OCI-LY7 (cell line): ENCODE data around the gene ZBTB37. TPM values are rescaled to one million over a fixed set of nuclear protein-coding genes. Genes with fewer than 3 reads are reported as not detected.

Experiments used
- BruUV-seq: library from RNA; stranded (reverse); fragments of 400-500 nt; replicated peaks from 2 replicates; lab custom pipeline; 2021; lab: Mats Ljungman, UMichigan
- CTCF ChIA-PET: fragments of 300-600 bp; sonication (Branson Sonifier 250); formaldehyde crosslinking; loops from one replicate; lab custom pipeline; 2022; ENCODE audit warnings: antibody characterized with exemption; ENCODE audit not compliant: unreplicated experiment; lab: Charles Lee
- POLR2A ChIA-PET: fragments of 300-600 bp; sonication (Branson Sonifier 250); formaldehyde crosslinking; loops from one replicate; lab custom pipeline; 2022; ENCODE audit warnings: antibody characterized with exemption; lab: Charles Lee
- DNase-seq: peaks from one replicate; pipeline ENCODE4 v3.0.0-alpha.2; 2015; ENCODE audit warnings: low spot score
- H2AFZ ChIP-seq: fragments of 200-600 bp; sonication (generic), shearing (Covaris generic); 2 replicates; pipeline ENCODE4 v1.6.1; 2014; ENCODE audit warnings: mild to moderate bottlenecking, antibody characterized with exemption, low read length, moderate library complexity
- H3K27ac ChIP-seq: fragments of 200-600 bp; sonication (generic); 2 replicates; pipeline ENCODE4 v1.5.1; 2014; ENCODE audit warnings: mixed run types, low read depth, mild to moderate bottlenecking, moderate library complexity, low read length, inconsistent platforms; ENCODE audit not compliant: poor library complexity, severe bottlenecking
- H3K36me3 ChIP-seq: fragments of 200-600 bp; sonication (generic); 2 replicates; pipeline ENCODE4 v1.6.1; 2014; ENCODE audit warnings: mild to moderate bottlenecking, antibody characterized with exemption, low read length, moderate library complexity, mixed read lengths; ENCODE audit not compliant: insufficient read depth
- H3K4me1 ChIP-seq: fragments of 200-600 bp; sonication (generic); 2 replicates; pipeline ENCODE4 v1.5.1; 2014; ENCODE audit warnings: mild to moderate bottlenecking, low read length; ENCODE audit not compliant: insufficient read depth, poor library complexity, severe bottlenecking
- H3K4me2 ChIP-seq: fragments of 200-600 bp; sonication (generic); 2 replicates; pipeline ENCODE4 v1.6.1; 2014; ENCODE audit warnings: mild to moderate bottlenecking, low read length
- H3K4me3 ChIP-seq: fragments of 200-600 bp; sonication (generic); 2 replicates; pipeline ENCODE4 v1.5.1; 2014; ENCODE audit warnings: mild to moderate bottlenecking, low read depth, low read length; ENCODE audit not compliant: poor library complexity, severe bottlenecking
- H3K79me2 ChIP-seq: fragments of 200-600 bp; sonication (generic); 2 replicates; pipeline ENCODE4 v1.6.1; 2016; ENCODE audit warnings: low read depth, mild to moderate bottlenecking, low read length, moderate library complexity, mixed read lengths; ENCODE audit not compliant: insufficient read depth
- H3K9me2 ChIP-seq: fragments of 200-600 bp; sonication (generic); 2 replicates; pipeline ENCODE4 v1.6.1; 2016; ENCODE audit warnings: mild to moderate bottlenecking, low read length, mixed read lengths; ENCODE audit not compliant: insufficient read depth
- H3K9me3 ChIP-seq: fragments of 200-600 bp; sonication (generic); 2 replicates; pipeline ENCODE4 v1.6.1; 2014; ENCODE audit warnings: mild to moderate bottlenecking, mixed run types, low read length, mixed read lengths
- H4K20me1 ChIP-seq: fragments of 200-600 bp; sonication (generic); 2 replicates; pipeline ENCODE4 v1.6.1; 2014; ENCODE audit warnings: mild to moderate bottlenecking, antibody characterized with exemption, low read length, moderate library complexity, mixed read lengths; ENCODE audit not compliant: insufficient read depth
- EZH2phosphoT487 ChIP-seq: fragments of 200-600 bp; sonication (generic); IDR thresholded peaks from 2 replicates; pipeline ENCODE4 v1.6.1; 2018; ENCODE audit warnings: low read depth, borderline replicate concordance, mild to moderate bottlenecking, mixed run types, antibody characterized with exemption, low read length, moderate library complexity, mixed read lengths
- intact Hi-C: fragments of 100-400 bp; cut with micrococcal nuclease; formaldehyde crosslinking; loops from one replicate; pipeline ENCODE4 v1.10.0; 2022; ENCODE audit not compliant: unreplicated experiment
- total RNA-seq, 2 experiments: library from RNA; depleted of rRNA in 1 of 2; stranded (reverse); fragments of >200 nt in 1 of 2; shearing (Covaris generic) in 1 of 2; gene quantifications; 2 replicates each; pipeline ENCODE4 v1.2.3, GENCODE V29; 2014 to 2022
- TF ChIP-seq, protein P1 (sequence below): fragments of 200-600 bp; sonication (generic); conservative IDR thresholded peaks from 2 replicates; pipeline ENCODE4 v1.5.1; 2014; ENCODE audit warnings: mild to moderate bottlenecking, antibody characterized with exemption, low read length, moderate library complexity, mixed read lengths

ZBTB37 gene
- total RNA-seq, 2 experiments from 2014 or later, result 10.9 to 23.7 TPM

DNA sequence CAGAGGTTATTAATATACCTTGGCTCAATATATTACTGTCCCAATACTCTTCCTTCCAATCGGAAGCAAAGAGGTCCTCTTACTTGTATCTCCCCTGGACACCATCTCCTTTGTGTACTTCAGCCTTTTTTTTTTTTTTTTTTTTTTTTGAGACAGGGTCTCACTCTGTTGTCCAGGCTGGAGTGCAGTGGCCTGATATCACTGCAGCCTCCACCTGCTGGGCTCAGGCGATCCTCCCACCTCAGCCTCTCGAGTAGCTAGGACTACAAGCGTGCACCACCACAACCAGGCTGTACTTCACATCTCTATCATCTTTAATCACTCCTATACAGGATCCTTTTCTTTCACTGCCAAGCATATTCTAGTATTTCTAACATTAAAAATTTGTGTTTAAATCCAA lies 46.5 kb upstream of the ZBTB37 start:
- no peaks in the 10 kb centered on the region for H3K9me3 ChIP-seq
- intact Hi-C loops, result loop anchor here (10.0 kb wide), 2 partner anchors 343 to 1077 kb away; no protein-coding TSS in a partner anchor
- ChIA-PET POLR2A (interaction anchor here (1.0 kb wide), 1 partner anchor 47 kb away, joined by 5 read pairs; the partner anchor contains the start of gene ZBTB37), CTCF (no interaction called here)
- H2AFZ ChIP-seq, result no peak overlapping the region
- H3K4me3 ChIP-seq, result peak overlapping the region; percentile 97
- H3K4me2 ChIP-seq, result peak overlapping the region; percentile 87
- peaks cover 8% of the 10 kb centered on the region; the same call in 1 of the 2 replicates for H4K20me1 ChIP-seq
- BruUV-seq, result no TSS peak
- peaks cover 86% of the 10 kb centered on the region for H3K79me2 ChIP-seq
- no peaks in the 10 kb centered on the region for H3K9me2 ChIP-seq
- no peak for TF ChIP-seq EZH2phosphoT487
- TF ChIP-seq, protein P1, sequence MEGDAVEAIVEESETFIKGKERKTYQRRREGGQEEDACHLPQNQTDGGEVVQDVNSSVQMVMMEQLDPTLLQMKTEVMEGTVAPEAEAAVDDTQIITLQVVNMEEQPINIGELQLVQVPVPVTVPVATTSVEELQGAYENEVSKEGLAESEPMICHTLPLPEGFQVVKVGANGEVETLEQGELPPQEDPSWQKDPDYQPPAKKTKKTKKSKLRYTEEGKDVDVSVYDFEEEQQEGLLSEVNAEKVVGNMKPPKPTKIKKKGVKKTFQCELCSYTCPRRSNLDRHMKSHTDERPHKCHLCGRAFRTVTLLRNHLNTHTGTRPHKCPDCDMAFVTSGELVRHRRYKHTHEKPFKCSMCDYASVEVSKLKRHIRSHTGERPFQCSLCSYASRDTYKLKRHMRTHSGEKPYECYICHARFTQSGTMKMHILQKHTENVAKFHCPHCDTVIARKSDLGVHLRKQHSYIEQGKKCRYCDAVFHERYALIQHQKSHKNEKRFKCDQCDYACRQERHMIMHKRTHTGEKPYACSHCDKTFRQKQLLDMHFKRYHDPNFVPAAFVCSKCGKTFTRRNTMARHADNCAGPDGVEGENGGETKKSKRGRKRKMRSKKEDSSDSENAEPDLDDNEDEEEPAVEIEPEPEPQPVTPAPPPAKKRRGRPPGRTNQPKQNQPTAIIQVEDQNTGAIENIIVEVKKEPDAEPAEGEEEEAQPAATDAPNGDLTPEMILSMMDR, result no peak
- H3K27ac ChIP-seq, result no peak overlapping the region
- H3K4me1 ChIP-seq, result peaks cover 36% of the 10 kb centered on the region
- DNase-seq, result no peak
- peaks cover 54% of the 10 kb centered on the region for H3K36me3 ChIP-seq

DNA sequence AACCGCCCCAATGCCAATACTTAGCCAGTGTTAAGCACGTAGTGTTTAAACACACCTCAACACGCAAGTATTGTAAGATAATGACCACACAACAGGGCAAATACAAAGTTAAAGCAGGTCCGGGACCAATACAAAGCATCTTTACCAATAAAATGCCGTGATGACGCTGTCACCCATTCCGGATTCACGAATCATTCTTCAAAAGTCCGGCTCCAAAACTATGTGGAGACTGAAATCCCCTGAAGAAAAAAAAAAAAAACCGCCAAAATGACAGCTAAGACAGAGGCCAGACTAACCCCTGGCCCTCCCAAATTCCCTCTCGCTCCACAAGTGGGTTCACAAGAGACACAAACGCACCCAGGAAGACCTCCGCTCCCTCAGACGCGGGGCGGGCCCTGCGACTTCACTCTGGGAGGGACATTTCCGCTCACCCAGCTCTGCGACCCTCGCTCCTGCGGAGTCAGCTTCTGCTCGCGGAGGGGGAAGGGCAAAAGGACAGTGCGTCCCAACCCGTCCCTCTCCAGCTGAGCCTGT lies 44.3 kb upstream of the ZBTB37 start:
- Histone ChIP-seq H3K79me2 (peaks cover 89% of the 10 kb centered on the region), H3K9me3 (no peaks in the 10 kb centered on the region), H4K20me1 (peaks cover 8% of the 10 kb centered on the region; the same call in 1 of the 2 replicates), H3K4me1 (peaks cover 56% of the 10 kb centered on the region), H3K4me3 (peak overlapping the region; percentile 97), H3K36me3 (peaks cover 53% of the 10 kb centered on the region), H3K4me2 (peak overlapping the region; percentile 87), H3K27ac (peak overlapping the region; percentile 93), H3K9me2 (no peaks in the 10 kb centered on the region), H2AFZ (peak overlapping the region; percentile 66)
- intact Hi-C loops, result loop anchor here (1.0 to 10.0 kb wide), 5 partner anchors 44 to 1079 kb away; partner anchors contain the start of genes KLHL20 and ZBTB37
- ChIA-PET CTCF (no interaction called here), POLR2A (interaction anchor here (0.6 to 2.1 kb wide), 11 partner anchors 9 to 408 kb away, joined by 3 to 11 read pairs (median 4); partner anchors contain the start of genes GAS5 and ZBTB37)
- no peak for DNase-seq
- TF ChIP-seq, protein P1, result no peak
- TF ChIP-seq EZH2phosphoT487, result no peak
- TSS peak; percentile 79 for BruUV-seq
